ENCODE measurements around the gene WDR12. TPM values are rescaled to one million over a fixed set of nuclear protein-coding genes. Genes with fewer than 3 reads are reported as not detected.

Gene WDR12
- total and polyA plus RNA-seq, 9 of the 15 experiments (the other 6 are each of a cell fraction or from before 2014, with no cell fraction given), result 109 to 554 (median 174) TPM

DNA sequence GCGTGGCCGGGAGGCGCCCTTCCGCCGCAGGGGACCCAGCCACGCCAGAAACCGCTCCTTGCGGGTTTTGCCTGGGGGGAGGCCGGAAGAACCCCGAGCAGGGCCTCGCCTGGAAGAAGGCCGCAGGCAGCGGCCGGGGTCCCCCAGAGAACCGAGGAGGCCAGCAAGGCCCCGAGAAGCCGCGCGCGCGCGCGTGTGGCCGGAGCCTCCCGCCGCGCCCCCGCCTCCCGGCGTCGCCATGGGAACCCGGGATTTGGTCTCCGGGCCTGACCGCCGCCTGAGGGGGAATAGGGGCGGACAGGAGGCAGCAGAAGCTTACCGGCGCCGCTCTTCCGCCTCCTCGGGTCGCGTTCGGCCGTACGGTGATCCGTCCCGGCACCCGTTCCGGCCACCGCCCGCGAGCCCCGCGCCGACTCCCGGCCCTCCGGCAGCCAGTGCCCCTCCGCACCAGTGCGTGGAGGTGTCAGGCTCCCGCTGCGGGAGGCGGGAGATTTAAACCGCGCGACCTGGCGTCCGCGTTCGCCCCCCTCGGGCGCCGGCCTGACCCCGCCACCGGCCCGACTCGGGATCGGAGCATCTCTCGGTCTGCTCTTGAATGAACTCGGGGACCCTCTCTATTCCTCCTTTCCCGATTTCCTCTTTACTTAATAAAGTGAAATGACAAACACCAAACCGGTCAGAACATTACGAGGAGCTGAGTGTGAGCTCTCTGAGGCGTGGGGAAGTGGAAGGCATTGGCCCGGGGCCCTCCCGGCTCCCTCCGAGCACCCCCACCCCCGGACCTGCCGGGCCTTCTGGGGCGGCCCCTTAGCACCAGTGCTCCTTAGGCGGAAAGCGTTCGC, 40.0 kb downstream of the WDR12 start, which contains the start of gene ICA1L (continued):
- TF ChIP-seq, protein P1, sequence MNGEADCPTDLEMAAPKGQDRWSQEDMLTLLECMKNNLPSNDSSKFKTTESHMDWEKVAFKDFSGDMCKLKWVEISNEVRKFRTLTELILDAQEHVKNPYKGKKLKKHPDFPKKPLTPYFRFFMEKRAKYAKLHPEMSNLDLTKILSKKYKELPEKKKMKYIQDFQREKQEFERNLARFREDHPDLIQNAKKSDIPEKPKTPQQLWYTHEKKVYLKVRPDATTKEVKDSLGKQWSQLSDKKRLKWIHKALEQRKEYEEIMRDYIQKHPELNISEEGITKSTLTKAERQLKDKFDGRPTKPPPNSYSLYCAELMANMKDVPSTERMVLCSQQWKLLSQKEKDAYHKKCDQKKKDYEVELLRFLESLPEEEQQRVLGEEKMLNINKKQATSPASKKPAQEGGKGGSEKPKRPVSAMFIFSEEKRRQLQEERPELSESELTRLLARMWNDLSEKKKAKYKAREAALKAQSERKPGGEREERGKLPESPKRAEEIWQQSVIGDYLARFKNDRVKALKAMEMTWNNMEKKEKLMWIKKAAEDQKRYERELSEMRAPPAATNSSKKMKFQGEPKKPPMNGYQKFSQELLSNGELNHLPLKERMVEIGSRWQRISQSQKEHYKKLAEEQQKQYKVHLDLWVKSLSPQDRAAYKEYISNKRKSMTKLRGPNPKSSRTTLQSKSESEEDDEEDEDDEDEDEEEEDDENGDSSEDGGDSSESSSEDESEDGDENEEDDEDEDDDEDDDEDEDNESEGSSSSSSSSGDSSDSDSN (IDR thresholded peaks at IDR 0.05; ENCODE audit: borderline replicate concordance in 1 of 2, low read depth in 2 of 2, low read length in 2 of 2), result peak; percentile 64 to 85; a peak in 2 of 4 replicates
- no peak for TF ChIP-seq ELF2 (CRISPR knock-in tag; IDR thresholded peaks at IDR 0.05)
- TF ChIP-seq LCOR (CRISPR knock-in tag; IDR thresholded peaks at IDR 0.05), result no peak
- no peak for TF ChIP-seq DPF2 (IDR thresholded peaks at IDR 0.05)
- TF ChIP-seq CBX1 (IDR thresholded peaks at IDR 0.05; ENCODE audit: low read depth), result no peak
- no peak for TF ChIP-seq BRD9 (IDR thresholded peaks at IDR 0.05; ENCODE audit: low read depth, partially characterized antibody)
- no peak for TF ChIP-seq ZNF79 (CRISPR knock-in tag; IDR thresholded peaks at IDR 0.05; ENCODE audit: low read depth)
- no peak for TF ChIP-seq MCM2 (IDR thresholded peaks at IDR 0.05; ENCODE audit: low read depth)
- TF ChIP-seq, protein P2, sequence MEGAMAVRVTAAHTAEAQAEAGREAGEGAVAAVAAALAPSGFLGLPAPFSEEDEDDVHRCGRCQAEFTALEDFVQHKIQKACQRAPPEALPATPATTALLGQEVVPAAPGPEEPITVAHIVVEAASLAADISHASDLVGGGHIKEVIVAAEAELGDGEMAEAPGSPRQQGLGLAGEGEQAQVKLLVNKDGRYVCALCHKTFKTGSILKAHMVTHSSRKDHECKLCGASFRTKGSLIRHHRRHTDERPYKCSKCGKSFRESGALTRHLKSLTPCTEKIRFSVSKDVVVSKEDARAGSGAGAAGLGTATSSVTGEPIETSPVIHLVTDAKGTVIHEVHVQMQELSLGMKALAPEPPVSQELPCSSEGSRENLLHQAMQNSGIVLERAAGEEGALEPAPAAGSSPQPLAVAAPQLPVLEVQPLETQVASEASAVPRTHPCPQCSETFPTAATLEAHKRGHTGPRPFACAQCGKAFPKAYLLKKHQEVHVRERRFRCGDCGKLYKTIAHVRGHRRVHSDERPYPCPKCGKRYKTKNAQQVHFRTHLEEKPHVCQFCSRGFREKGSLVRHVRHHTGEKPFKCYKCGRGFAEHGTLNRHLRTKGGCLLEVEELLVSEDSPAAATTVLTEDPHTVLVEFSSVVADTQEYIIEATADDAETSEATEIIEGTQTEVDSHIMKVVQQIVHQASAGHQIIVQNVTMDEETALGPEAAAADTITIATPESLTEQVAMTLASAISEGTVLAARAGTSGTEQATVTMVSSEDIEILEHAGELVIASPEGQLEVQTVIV (CRISPR knock-in tag; IDR thresholded peaks at IDR 0.05; ENCODE audit: borderline replicate concordance), result no peak
- TF ChIP-seq GABPA (tag; conservative IDR thresholded peaks at IDR 0.05; ENCODE audit: low read depth), result peak; percentile 23; the same call in 1 of the 2 replicates
- peak; percentile 44 for TF ChIP-seq POLR2A (conservative IDR thresholded peaks at IDR 0.05)
- TF ChIP-seq TAF9B (IDR thresholded peaks at IDR 0.05; ENCODE audit: partially characterized antibody), result no peak
- TF ChIP-seq, protein P3, sequence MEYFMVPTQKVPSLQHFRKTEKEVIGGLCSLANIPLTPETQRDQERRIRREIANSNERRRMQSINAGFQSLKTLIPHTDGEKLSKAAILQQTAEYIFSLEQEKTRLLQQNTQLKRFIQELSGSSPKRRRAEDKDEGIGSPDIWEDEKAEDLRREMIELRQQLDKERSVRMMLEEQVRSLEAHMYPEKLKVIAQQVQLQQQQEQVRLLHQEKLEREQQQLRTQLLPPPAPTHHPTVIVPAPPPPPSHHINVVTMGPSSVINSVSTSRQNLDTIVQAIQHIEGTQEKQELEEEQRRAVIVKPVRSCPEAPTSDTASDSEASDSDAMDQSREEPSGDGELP (CRISPR knock-in tag; IDR thresholded peaks at IDR 0.05; ENCODE audit: borderline replicate concordance), result peak; percentile 56; the same call in 1 of the 2 replicates
- TF ChIP-seq, protein P4, sequence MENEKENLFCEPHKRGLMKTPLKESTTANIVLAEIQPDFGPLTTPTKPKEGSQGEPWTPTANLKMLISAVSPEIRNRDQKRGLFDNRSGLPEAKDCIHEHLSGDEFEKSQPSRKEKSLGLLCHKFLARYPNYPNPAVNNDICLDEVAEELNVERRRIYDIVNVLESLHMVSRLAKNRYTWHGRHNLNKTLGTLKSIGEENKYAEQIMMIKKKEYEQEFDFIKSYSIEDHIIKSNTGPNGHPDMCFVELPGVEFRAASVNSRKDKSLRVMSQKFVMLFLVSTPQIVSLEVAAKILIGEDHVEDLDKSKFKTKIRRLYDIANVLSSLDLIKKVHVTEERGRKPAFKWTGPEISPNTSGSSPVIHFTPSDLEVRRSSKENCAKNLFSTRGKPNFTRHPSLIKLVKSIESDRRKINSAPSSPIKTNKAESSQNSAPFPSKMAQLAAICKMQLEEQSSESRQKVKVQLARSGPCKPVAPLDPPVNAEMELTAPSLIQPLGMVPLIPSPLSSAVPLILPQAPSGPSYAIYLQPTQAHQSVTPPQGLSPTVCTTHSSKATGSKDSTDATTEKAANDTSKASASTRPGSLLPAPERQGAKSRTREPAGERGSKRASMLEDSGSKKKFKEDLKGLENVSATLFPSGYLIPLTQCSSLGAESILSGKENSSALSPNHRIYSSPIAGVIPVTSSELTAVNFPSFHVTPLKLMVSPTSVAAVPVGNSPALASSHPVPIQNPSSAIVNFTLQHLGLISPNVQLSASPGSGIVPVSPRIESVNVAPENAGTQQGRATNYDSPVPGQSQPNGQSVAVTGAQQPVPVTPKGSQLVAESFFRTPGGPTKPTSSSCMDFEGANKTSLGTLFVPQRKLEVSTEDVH (IDR thresholded peaks at IDR 0.05; ENCODE audit: low read depth, partially characterized antibody), result peak; percentile 26
- TF ChIP-seq, protein P5, sequence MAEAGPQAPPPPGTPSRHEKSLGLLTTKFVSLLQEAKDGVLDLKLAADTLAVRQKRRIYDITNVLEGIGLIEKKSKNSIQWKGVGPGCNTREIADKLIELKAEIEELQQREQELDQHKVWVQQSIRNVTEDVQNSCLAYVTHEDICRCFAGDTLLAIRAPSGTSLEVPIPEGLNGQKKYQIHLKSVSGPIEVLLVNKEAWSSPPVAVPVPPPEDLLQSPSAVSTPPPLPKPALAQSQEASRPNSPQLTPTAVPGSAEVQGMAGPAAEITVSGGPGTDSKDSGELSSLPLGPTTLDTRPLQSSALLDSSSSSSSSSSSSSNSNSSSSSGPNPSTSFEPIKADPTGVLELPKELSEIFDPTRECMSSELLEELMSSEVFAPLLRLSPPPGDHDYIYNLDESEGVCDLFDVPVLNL (CRISPR knock-in tag; IDR thresholded peaks at IDR 0.05; ENCODE audit: low read depth), result peak; percentile 95
- no peak for TF ChIP-seq SIRT6 (IDR thresholded peaks at IDR 0.05; ENCODE audit: low read depth, low read length)
- TF ChIP-seq SRSF1 (IDR thresholded peaks at IDR 0.05; ENCODE audit: low read depth, low read length), result no peak

Measured in K562 (cell line).